Lower leg skin (tissue), 3 donors: ENCODE data around the gene CD207.

Experiments used
- CTCF ChIP-seq, 3 donors: fragments of 450-650 bp; IDR thresholded peaks; one replicate each; pipeline ENCODE4 v1.5.1; 2016; ENCODE audit warnings: antibody characterized with exemption in 3 of 3, mild to moderate bottlenecking in 3 of 3, moderate library complexity in 2 of 3
- POLR2A ChIP-seq, 2 donors: fragments of 450-650 bp; IDR thresholded peaks; one replicate each; pipeline ENCODE4 v1.6.1; 2016 to 2017; ENCODE audit warnings: antibody characterized with exemption in 2 of 2, mild to moderate bottlenecking in 1 of 2, moderate library complexity in 1 of 2

- TF ChIP-seq CTCF (IDR thresholded peaks at IDR 0.05), result no peak
- TF ChIP-seq POLR2A (IDR thresholded peaks at IDR 0.05), result no peak
Observed at GRCh38 chr2:70823249-70823648, 12.4 kb downstream of the CD207 start.
